ENCODE measurements around the gene VSTM2B.

VSTM2B gene

DNA sequence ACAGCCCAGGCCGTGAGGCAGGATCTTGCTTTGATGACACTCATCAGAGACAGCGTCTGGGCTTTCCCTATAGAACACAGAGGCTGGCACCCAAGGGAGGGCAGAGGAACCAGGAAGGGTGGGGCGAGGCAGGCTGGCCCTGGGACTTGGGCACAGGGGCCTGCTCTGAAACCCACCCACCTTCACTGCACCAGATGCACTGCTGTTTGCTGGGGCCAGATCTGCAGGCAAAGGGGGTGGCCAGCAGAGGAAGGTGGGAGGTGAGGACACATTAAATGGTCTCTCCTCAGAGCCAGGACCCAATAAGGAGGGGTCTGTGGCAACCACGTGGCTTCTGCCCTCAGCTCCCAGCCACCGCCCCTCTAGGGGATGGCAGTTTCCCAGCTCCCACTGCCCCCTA is 6.6 kb upstream of the VSTM2B start:
- no peak for DNase-seq
- Mint-ChIP-seq H3K9me3 (no peaks in the 10 kb centered on the region), H3K27ac (no peak overlapping the region), H3K4me3 (no peak overlapping the region), H3K27me3 (ENCODE audit: low read depth, poor library complexity) (peaks cover 74% of the 10 kb centered on the region), H3K36me3 (ENCODE audit: low read depth) (no peaks in the 10 kb centered on the region), H3K4me1 (peaks cover 37% of the 10 kb centered on the region)
- no peak for TF ChIP-seq CTCF (IDR thresholded peaks at IDR 0.05)

GRCh38 chr19:29519931-29520330 is 5.9 kb upstream of the VSTM2B start:
- no peaks in the 10 kb centered on the region for H3K36me3 Mint-ChIP-seq (ENCODE audit: low read depth)
- TF ChIP-seq CTCF (IDR thresholded peaks at IDR 0.05), result no peak
- peaks cover 37% of the 10 kb centered on the region for H3K4me1 Mint-ChIP-seq
- no peak overlapping the region for H3K27ac Mint-ChIP-seq
- no peak for DNase-seq
- peaks cover 74% of the 10 kb centered on the region for H3K27me3 Mint-ChIP-seq (ENCODE audit: low read depth, poor library complexity)
- H3K4me3 Mint-ChIP-seq, result no peak overlapping the region
- no peaks in the 10 kb centered on the region for H3K9me3 Mint-ChIP-seq

GRCh38 chr19:29520390-29520789 is 5.4 kb upstream of the VSTM2B start:
- no peaks in the 10 kb centered on the region for H3K9me3 Mint-ChIP-seq

GRCh38 chr19:29521291-29522075 is 4.3 kb upstream of the VSTM2B start:
- no peak for TF ChIP-seq CTCF (IDR thresholded peaks at IDR 0.05)
- Mint-ChIP-seq H3K4me1 (peaks cover 32% of the 10 kb centered on the region), H3K9me3 (no peaks in the 10 kb centered on the region), H3K4me3 (no peak overlapping the region), H3K27me3 (ENCODE audit: low read depth, poor library complexity) (peaks cover 69% of the 10 kb centered on the region), H3K27ac (no peak overlapping the region), H3K36me3 (ENCODE audit: low read depth) (no peaks in the 10 kb centered on the region)
- no peak for DNase-seq

More at GRCh38 chr19:29520390-29520789, 5.4 kb upstream of the VSTM2B start:
- Mint-ChIP-seq H3K27me3 (ENCODE audit: low read depth, poor library complexity) (peaks cover 73% of the 10 kb centered on the region), H3K27ac (no peak overlapping the region), H3K4me3 (no peak overlapping the region), H3K36me3 (ENCODE audit: low read depth) (no peaks in the 10 kb centered on the region), H3K4me1 (peaks cover 37% of the 10 kb centered on the region)
- no peak for TF ChIP-seq CTCF (IDR thresholded peaks at IDR 0.05)
- DNase-seq, result no peak

DNA sequence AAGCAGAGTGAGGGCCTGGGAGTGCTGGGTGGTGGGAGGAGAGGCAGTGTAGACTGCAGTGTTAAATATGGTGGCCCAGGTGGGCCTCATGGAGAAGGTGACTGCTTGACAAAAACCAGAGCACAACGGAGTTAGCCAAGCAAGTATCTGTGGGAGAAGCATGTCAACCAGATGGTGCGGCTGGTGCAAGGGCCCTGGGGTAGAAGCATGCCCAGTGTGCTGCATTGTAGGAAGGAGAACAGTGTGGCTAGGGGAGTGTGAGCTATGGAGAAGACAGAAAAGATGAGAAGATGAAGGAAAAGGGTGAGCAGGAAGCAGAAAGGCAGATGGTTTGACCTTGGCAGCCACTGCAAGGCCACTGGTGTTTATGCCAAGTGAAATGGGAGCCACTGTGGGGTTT is 2.2 kb upstream of the VSTM2B start:
- Mint-ChIP-seq H3K27me3 (ENCODE audit: low read depth, poor library complexity) (peaks cover 81% of the 10 kb centered on the region), H3K4me1 (peaks cover 39% of the 10 kb centered on the region), H3K27ac (no peak overlapping the region), H3K4me3 (peak overlapping the region; percentile 28), H3K36me3 (ENCODE audit: low read depth) (no peaks in the 10 kb centered on the region), H3K9me3 (no peaks in the 10 kb centered on the region)
- no peak for DNase-seq
- no peak for TF ChIP-seq CTCF (IDR thresholded peaks at IDR 0.05)
